ENCODE results near the gene NFKBIL1.

DNA sequence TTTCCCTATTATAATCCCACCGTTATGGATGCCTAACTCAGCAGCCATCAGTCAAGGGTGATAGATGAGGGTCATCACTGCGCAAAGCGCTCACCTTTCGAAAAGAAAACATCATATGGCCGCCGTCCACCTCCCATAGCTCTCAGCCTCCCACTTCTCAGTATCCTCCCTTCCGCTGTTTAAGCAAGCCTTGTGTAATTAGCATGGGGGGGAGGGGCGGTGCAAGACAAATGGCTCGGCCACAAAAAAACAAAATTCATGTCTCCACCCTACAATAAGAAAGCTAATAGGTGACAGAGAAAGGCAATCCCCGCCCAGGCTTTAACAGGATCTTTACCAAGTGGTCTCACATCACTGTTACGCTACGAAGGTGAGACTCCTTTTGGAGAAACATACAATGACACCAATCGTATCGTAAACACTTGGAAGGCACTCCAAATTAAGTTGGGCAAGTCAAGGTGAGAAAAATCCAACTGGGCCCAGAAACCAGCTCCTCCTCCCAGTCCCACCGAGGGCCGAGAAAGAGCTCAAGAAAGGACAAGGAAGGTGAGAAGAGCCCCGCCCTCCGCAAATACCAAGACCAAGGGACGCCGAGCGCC, 6.2 kb upstream of the NFKBIL1 start:
- TF ChIP-seq POLR2A (IDR thresholded peaks at IDR 0.05): no peak
- TF ChIP-seq, protein P1, sequence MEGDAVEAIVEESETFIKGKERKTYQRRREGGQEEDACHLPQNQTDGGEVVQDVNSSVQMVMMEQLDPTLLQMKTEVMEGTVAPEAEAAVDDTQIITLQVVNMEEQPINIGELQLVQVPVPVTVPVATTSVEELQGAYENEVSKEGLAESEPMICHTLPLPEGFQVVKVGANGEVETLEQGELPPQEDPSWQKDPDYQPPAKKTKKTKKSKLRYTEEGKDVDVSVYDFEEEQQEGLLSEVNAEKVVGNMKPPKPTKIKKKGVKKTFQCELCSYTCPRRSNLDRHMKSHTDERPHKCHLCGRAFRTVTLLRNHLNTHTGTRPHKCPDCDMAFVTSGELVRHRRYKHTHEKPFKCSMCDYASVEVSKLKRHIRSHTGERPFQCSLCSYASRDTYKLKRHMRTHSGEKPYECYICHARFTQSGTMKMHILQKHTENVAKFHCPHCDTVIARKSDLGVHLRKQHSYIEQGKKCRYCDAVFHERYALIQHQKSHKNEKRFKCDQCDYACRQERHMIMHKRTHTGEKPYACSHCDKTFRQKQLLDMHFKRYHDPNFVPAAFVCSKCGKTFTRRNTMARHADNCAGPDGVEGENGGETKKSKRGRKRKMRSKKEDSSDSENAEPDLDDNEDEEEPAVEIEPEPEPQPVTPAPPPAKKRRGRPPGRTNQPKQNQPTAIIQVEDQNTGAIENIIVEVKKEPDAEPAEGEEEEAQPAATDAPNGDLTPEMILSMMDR (IDR thresholded peaks at IDR 0.05): peak in 1 of 7 experiments; percentile 2

Measured in stomach (tissue), 4 donors.